ENCODE data around the gene SMAD6.

DNA sequence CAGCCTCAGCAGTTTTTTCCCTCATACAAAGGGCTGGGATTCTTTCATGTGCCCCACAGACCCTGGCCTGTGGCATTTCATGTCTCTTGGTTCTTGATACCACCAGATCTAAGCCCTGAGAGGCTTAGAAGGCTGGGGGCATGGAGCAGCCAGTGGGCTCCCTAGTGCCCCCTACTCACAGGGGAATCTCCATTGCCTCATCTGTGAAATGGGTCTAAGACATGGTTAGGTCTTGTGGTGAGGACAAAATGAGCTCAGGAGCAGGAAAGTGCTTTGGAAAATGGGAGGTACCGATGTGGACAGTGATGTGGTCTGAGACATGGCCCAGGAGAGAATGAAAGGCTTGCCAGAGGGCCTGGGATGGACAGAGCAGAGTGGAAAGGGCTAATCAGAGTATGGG, 94.3 kb downstream of the SMAD6 start:
- TF ChIP-seq, protein P1, sequence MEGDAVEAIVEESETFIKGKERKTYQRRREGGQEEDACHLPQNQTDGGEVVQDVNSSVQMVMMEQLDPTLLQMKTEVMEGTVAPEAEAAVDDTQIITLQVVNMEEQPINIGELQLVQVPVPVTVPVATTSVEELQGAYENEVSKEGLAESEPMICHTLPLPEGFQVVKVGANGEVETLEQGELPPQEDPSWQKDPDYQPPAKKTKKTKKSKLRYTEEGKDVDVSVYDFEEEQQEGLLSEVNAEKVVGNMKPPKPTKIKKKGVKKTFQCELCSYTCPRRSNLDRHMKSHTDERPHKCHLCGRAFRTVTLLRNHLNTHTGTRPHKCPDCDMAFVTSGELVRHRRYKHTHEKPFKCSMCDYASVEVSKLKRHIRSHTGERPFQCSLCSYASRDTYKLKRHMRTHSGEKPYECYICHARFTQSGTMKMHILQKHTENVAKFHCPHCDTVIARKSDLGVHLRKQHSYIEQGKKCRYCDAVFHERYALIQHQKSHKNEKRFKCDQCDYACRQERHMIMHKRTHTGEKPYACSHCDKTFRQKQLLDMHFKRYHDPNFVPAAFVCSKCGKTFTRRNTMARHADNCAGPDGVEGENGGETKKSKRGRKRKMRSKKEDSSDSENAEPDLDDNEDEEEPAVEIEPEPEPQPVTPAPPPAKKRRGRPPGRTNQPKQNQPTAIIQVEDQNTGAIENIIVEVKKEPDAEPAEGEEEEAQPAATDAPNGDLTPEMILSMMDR (IDR thresholded peaks at IDR 0.05) = no peak
- no peak for TF ChIP-seq POLR2A (IDR thresholded peaks at IDR 0.05)
- no peak for TF ChIP-seq POLR2AphosphoS5 (IDR thresholded peaks at IDR 0.05)
